ENCODE data around the gene NOBOX. TPM values are rescaled to one million over a fixed set of nuclear protein-coding genes. Genes with fewer than 3 reads are reported as not detected.
"Not testable (repeated sequence)": the region's sequence is repeated elsewhere in the genome, so short reads cannot be mapped to it uniquely, and the experiment has no call there.

NOBOX gene
- total RNA-seq, 1 donor from 2014 or later: not detected

DNA sequence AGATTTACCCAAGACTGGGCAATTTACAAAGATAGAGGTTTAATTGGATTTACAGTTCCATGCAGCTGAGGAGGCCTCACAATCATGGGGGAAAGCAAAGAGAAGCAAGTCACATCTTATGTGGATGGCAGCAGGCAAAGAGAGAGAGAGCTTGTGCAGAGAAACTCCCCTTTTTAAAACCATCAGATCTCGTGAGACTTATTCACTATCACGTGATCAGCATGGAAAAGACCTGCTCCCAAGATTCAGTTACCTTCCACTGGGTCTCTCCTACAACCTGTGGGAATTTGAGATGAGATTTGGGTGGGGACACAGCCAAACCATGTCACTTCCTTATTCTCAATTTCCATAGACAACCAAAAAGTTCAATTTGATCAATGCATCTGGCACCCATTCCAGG lies 24.9 kb upstream of the NOBOX start:
- TF ChIP-seq, protein P1, sequence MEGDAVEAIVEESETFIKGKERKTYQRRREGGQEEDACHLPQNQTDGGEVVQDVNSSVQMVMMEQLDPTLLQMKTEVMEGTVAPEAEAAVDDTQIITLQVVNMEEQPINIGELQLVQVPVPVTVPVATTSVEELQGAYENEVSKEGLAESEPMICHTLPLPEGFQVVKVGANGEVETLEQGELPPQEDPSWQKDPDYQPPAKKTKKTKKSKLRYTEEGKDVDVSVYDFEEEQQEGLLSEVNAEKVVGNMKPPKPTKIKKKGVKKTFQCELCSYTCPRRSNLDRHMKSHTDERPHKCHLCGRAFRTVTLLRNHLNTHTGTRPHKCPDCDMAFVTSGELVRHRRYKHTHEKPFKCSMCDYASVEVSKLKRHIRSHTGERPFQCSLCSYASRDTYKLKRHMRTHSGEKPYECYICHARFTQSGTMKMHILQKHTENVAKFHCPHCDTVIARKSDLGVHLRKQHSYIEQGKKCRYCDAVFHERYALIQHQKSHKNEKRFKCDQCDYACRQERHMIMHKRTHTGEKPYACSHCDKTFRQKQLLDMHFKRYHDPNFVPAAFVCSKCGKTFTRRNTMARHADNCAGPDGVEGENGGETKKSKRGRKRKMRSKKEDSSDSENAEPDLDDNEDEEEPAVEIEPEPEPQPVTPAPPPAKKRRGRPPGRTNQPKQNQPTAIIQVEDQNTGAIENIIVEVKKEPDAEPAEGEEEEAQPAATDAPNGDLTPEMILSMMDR (conservative IDR thresholded peaks at IDR 0.05; ENCODE audit: low read depth, low read length): no peak
- no peak overlapping the region for H3K4me3 ChIP-seq (ENCODE audit: low read depth, low read length)
- no peak for DNase-seq (ENCODE audit: low read depth)

DNA sequence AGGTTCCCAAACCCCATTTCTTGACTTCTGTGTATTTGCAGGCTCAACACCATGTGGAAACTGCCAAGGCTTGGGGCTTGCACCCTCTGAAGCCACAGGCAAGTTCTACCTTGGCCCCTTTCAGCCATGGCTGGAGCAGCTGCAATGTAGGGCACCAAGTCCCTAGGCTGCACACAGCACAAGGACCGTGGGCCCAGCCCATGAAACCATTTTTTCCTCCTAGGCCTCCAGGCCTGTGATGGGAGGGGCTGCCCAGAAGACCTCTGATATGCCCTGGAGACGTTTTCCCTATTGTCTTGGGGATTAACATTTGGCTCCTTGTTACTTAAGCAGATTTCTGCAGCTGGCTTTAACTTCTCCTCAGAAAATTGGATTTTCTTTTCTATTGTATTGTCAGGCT lies 24.0 kb upstream of the NOBOX start:
- not testable (repeated sequence) for DNase-seq (ENCODE audit: low read depth); H3K4me3 ChIP-seq (ENCODE audit: low read depth, low read length)

DNA sequence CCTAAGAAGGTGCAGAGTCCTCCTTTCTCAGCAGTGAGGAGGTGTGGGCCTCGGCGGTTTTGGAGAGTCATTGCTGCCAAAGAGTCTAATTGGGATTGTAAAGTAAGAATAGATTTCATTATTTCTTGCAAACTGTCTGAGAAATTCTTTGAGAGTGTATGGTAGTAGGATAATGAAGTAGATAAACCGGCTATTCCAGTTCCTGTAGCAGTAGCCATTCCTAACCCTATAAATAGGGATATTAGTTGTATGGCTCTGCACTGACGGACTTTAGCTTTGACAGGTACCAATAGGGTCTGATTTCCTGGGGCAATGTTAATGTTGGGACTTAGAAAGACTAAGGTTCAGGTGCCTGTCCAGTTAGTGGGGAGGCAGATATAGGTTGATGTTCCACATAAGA lies 15.4 kb upstream of the NOBOX start:
- not testable (repeated sequence) for DNase-seq (ENCODE audit: low read depth); H3K4me3 ChIP-seq (ENCODE audit: low read depth, low read length)

DNA sequence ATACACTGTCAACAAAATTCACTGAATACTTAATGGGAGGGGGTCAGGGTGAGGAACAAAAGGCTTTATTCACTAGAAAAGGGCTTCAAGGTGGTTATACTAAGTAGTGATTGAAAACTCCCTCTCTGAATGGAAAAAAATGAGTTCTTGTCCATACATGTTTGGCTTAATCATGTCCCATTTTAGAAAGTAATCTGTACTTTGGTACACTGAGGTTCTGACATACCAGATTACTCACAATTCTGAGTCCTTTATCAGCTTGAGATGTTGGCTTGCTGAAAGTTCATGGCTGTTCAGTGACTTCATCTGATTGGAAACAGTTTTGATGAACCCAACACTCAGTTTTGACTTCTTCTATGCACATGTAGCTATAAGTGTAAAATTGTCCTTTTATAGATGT lies 12.8 kb upstream of the NOBOX start:
- DNase-seq (ENCODE audit: low read depth): no peak
- TF ChIP-seq, protein P1 (conservative IDR thresholded peaks at IDR 0.05; ENCODE audit: low read depth, low read length): no peak
- no peak overlapping the region for H3K4me3 ChIP-seq (ENCODE audit: low read depth, low read length)

DNA sequence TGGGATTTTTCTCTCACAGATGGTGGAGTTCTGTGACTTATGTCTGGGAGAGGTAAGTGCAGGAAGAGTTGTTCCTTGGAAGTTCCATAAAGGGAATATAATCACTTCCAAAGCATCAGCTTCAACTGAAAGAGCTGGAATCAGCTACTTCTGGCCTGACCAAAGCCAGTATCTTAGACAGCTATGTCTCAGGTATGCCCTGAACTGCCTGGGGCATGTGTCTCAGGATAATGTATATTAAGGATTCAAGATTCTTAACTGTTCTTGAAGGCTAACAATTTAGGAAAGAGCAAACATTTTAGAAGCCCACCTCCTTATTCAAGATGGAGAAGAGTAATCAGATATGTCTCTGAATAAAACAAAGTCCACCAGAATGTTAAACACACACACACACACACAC lies 12.4 kb upstream of the NOBOX start:
- no peak overlapping the region for H3K4me3 ChIP-seq (ENCODE audit: low read depth, low read length)
- DNase-seq (ENCODE audit: low read depth): no peak

DNA sequence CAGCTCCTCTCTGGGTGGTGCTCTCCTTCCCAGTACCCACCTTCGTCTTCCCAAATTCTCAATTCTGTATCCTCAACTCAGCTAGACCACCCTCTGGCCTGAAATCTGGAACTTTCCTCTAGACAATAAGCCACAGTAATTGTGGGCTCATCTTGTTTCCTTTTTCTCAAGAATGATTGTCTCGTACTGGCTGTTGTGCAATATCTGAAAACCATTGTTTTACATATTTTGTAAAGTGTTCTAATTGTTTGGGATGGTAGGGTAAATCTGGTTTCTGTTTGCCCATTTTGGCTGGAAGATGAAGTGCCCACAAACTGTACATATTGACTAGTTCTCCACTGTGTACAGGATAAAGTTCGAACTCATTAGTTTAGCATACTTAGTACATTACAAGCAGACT lies 11.3 kb upstream of the NOBOX start:
- no peak for DNase-seq (ENCODE audit: low read depth)
- TF ChIP-seq, protein P1 (conservative IDR thresholded peaks at IDR 0.05; ENCODE audit: low read depth, low read length): no peak

More for the DNA sequence above, 12.4 kb upstream of the NOBOX start:
- TF ChIP-seq, protein P1 (conservative IDR thresholded peaks at IDR 0.05; ENCODE audit: low read depth, low read length): no peak

DNA sequence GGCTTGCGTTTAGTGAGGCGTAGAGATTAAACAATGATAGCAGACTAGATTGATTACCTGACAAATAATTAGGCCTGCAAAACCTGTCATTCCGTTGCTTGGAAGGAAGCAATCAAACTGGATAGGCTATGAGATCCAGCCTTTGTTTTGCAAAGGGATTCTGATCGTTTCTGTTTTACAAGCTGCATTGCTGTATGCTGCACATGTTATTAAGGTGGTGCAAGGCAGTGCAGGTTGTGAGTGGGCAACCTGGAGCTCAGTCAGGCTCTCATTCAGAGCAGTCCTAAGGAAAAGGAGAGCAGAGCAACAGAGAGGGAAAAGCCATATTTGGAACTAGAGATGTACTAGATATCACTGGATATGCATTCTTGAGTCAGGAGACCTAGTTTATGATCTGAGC lies 6.9 kb upstream of the NOBOX start:
- no peak for DNase-seq (ENCODE audit: low read depth)
- TF ChIP-seq, protein P1 (conservative IDR thresholded peaks at IDR 0.05; ENCODE audit: low read depth, low read length): no peak
- no peak overlapping the region for H3K4me3 ChIP-seq (ENCODE audit: low read depth, low read length)

More for the DNA sequence above, 11.3 kb upstream of the NOBOX start:
- H3K4me3 ChIP-seq (ENCODE audit: low read depth, low read length): no peak overlapping the region

DNA sequence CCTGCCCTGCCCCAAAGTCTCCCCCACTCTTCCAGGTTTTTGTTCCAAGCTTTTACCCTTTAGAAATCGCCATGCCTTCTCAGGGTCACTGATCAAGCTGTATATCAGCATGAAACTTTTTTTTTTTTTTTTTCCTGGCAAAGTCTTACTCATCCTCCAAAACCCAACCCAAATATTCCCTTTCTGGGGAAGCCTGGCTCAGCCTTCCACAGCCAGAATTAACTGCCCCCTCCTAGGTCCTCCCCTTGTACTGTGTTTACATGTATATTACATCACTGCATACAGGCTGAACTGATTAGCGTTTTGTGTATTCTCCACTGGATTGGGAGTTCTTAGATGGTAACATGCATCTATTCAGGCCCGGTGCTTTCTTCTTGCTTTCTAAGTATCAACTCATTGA lies 4.6 kb upstream of the NOBOX start:
- no peak overlapping the region for H3K4me3 ChIP-seq (ENCODE audit: low read depth, low read length)
- TF ChIP-seq, protein P1 (conservative IDR thresholded peaks at IDR 0.05; ENCODE audit: low read depth, low read length): no peak
- no peak for DNase-seq (ENCODE audit: low read depth)
